HepG2 (cell line): ENCODE results near the gene TOB1. TPM values are rescaled to one million over a fixed set of nuclear protein-coding genes. Genes with fewer than 3 reads are reported as not detected.

Experiments used
- MXD1 ChIP-seq: sonication (generic); formaldehyde crosslinking; IDR thresholded peaks from 2 replicates; pipeline ENCODE4 v1.4.0; 2020; ENCODE audit warnings: mild to moderate bottlenecking, missing genetic modification reagents
- MXD4 ChIP-seq: IDR thresholded peaks from 2 replicates; pipeline ENCODE4 v1.6.1; 2016; ENCODE audit warnings: mild to moderate bottlenecking, missing biosample characterization, missing genetic modification reagents
- RELA ChIP-seq: sonication (generic); formaldehyde crosslinking; IDR thresholded peaks from 2 replicates; pipeline ENCODE4 v1.4.0; 2020; ENCODE audit warnings: missing genetic modification reagents
- ZFP41 ChIP-seq: sonication (generic); formaldehyde crosslinking; IDR thresholded peaks from 2 replicates; pipeline ENCODE4 v1.4.0; 2020; ENCODE audit warnings: mild to moderate bottlenecking, missing genetic modification reagents, borderline replicate concordance
- ZGPAT ChIP-seq: IDR thresholded peaks from 2 replicates; pipeline ENCODE4 v1.6.1; 2016; ENCODE audit warnings: mild to moderate bottlenecking
- ZNF30 ChIP-seq: sonication (generic); formaldehyde crosslinking; IDR thresholded peaks from 2 replicates; pipeline ENCODE4 v1.5.0; 2020; ENCODE audit warnings: mild to moderate bottlenecking, missing genetic modification reagents
- ZNF770 ChIP-seq: sonication (generic); formaldehyde crosslinking; IDR thresholded peaks from 2 replicates; pipeline ENCODE4 v1.5.0; 2020; ENCODE audit warnings: mild to moderate bottlenecking, missing genetic modification reagents
- polyA plus RNA-seq, 8 experiments: library from polyadenylated mRNA; depleted of rRNA in 3 of 8; stranded (reverse) in 7 of 8; unstranded in 1 of 8; fragments of >200 nt; fragmentation: Illumina TruSeq in 4 of 8; extraction: Trizol in 4 of 8; gene quantifications; 2 replicates each; pipeline versions ENCODE4 v1.2.1 to v1.2.3, GENCODE V29; 2011 to 2016; ENCODE audit warnings: low read depth in 4 of 8, missing spikeins in 1 of 8, mixed read lengths in 1 of 8; ENCODE audit not compliant: insufficient read depth in 1 of 8
- total RNA-seq, 5 experiments: library from RNA; depleted of rRNA; stranded (reverse); fragments of >200 nt; fragmentation: Illumina TruSeq; extraction: Trizol; gene quantifications; 2 replicates each; pipeline ENCODE4 v1.2.3, GENCODE V29; 2016; ENCODE audit warnings: low read depth in 1 of 5

TOB1 gene
- total and polyA plus RNA-seq, 2 of the 13 experiments (the other 11 are each of a cell fraction or from before 2014, with no cell fraction given) = 21.9 to 57.7 TPM

- TF ChIP-seq ZGPAT = peak; percentile 97
- peak; percentile 78 for TF ChIP-seq MXD1 (CRISPR knock-in tag)
- TF ChIP-seq ZNF30 (CRISPR knock-in tag) = no peak
- TF ChIP-seq MXD4 (CRISPR knock-in tag) = peak; percentile 88
- TF ChIP-seq ZFP41 (CRISPR knock-in tag) = peak; percentile 59; the same call in 1 of the 2 replicates
- TF ChIP-seq RELA (CRISPR knock-in tag) = peak; percentile 29; the same call in 1 of the 2 replicates
- TF ChIP-seq ZNF770 (CRISPR knock-in tag) = peak; percentile 77
Observed at GRCh38 chr17:50893183-50893993, 27.2 kb upstream of the TOB1 start (continued).
